HepG2 (cell line): Measurements from ENCODE around the gene WDFY1. TPM values are rescaled to one million over a fixed set of nuclear protein-coding genes. Genes with fewer than 3 reads are reported as not detected.

ENCODE experiments used
- ATAC-seq: fragments of 200-7000 bp; cut with Tn5 transposase; 3 replicates; pipeline ENCODE4 v1.9.1; 2020; ENCODE audit warnings: mild to moderate bottlenecking, moderate library complexity
- BruUV-seq: library from RNA; stranded (reverse); fragments of 400-500 nt; replicated peaks from 2 replicates; lab custom pipeline; 2021; lab: Mats Ljungman, UMichigan
- CTCF ChIA-PET: fragments of 300-600 bp; formaldehyde crosslinking; extraction: SDS; loops from one replicate; lab custom pipeline; 2021; ENCODE audit warnings: low total read pairs, inconsistent platforms, low intra/inter-chr PET ratio; lab: Yijun Ruan, JAX
- POLR2A ChIA-PET: fragments of 350-600 bp; sonication (Branson Sonifier 250); formaldehyde crosslinking; loops from one replicate; lab custom pipeline; 2020; ENCODE audit warnings: antibody characterized with exemption, inconsistent platforms; lab: Yijun Ruan, JAX
- DNase-seq: peaks from one replicate; pipeline ENCODE4 v3.0.0-alpha.2; 2015; ENCODE audit warnings: low spot score
- FAIRE-seq: peaks from 3 replicates; lab custom pipeline; 2011; peaks lifted over from hg19 to GRCh38; lab: Jason Lieb, UNC
- H2AFZ ChIP-seq: one replicate; pipeline ENCODE4 v1.6.1; 2011; ENCODE audit warnings: low read length, inconsistent platforms
- H3K27ac ChIP-seq: fragments of 300-600 bp; 3 replicates; pipeline ENCODE4 v1.8.0; 2011; ENCODE audit warnings: mixed run types, mild to moderate bottlenecking, mixed read lengths, low read length, inconsistent platforms; ENCODE audit not compliant: insufficient read depth; ENCODE audit errors: extremely low read length
- H3K27me3 ChIP-seq, 2 experiments: fragments of 200-600 bp in 1 of 2; 2 replicates in 1 of 2; 3 replicates in 1 of 2; pipeline versions ENCODE4 v1.6.0 to v1.8.0; 2011; ENCODE audit warnings: low read length in 2 of 2, mild to moderate bottlenecking in 2 of 2, moderate library complexity in 2 of 2, inconsistent platforms in 1 of 2; ENCODE audit not compliant: insufficient read depth in 2 of 2, control insufficient read depth in 1 of 2
- H3K36me3 ChIP-seq, 2 experiments: fragments of 200-600 bp in 1 of 2; replicated peaks in 1 of 2; 2 replicates in 1 of 2; 3 replicates in 1 of 2; pipeline versions ENCODE4 v1.5.1 to v1.8.0; 2011; ENCODE audit warnings: low read length in 2 of 2, inconsistent platforms in 1 of 2; ENCODE audit not compliant: insufficient read depth in 2 of 2, control insufficient read depth in 1 of 2
- H3K4me1 ChIP-seq: 2 replicates; pipeline ENCODE4 v1.5.1; 2012; ENCODE audit warnings: low read length, inconsistent platforms; ENCODE audit not compliant: insufficient read depth
- H3K4me2 ChIP-seq: 2 replicates; pipeline ENCODE4 v1.6.0; 2011; ENCODE audit warnings: low read depth, low read length, inconsistent platforms
- H3K4me3 ChIP-seq, 3 experiments: fragments of 200-600 bp in 1 of 3; sonication (generic), shearing (Covaris generic) in 1 of 3; replicated peaks in 1 of 3; 2 replicates each; pipeline ENCODE4 v1.5.1; 2011 to 2016; ENCODE audit warnings: low read length in 3 of 3, inconsistent platforms in 2 of 3, low read depth in 2 of 3, mild to moderate bottlenecking in 2 of 3, control low read depth in 1 of 3, mixed read lengths in 1 of 3; ENCODE audit not compliant: insufficient read depth in 1 of 3
- H3K79me2 ChIP-seq: one replicate; pipeline ENCODE4 v1.6.1; 2011; ENCODE audit warnings: low read length, inconsistent platforms; ENCODE audit not compliant: insufficient read depth
- H3K9ac ChIP-seq: 2 replicates; pipeline ENCODE4 v1.6.0; 2011; ENCODE audit warnings: mild to moderate bottlenecking, low read depth, low read length, inconsistent platforms; ENCODE audit not compliant: insufficient read depth
- H3K9me3 ChIP-seq: 2 replicates; pipeline ENCODE4 v1.5.1; 2012; ENCODE audit warnings: mild to moderate bottlenecking, low read length
- H4K20me1 ChIP-seq: 2 replicates; pipeline ENCODE4 v1.6.0; 2011; ENCODE audit warnings: inconsistent platforms, mild to moderate bottlenecking, low read length, moderate library complexity; ENCODE audit not compliant: insufficient read depth
- CENPT ChIP-seq: sonication (generic); formaldehyde crosslinking; IDR thresholded peaks from 2 replicates; pipeline ENCODE4 v1.8.0; 2022; ENCODE audit warnings: low read depth, mild to moderate bottlenecking, moderate library complexity, missing genetic modification reagents
- DR1 ChIP-seq: sonication (generic); formaldehyde crosslinking; IDR thresholded peaks from 2 replicates; pipeline ENCODE4 v1.8.0; 2021; ENCODE audit warnings: mild to moderate bottlenecking, missing genetic modification reagents, inconsistent platforms
- EHMT2 ChIP-seq: fragments of 200-600 bp; sonication (generic); IDR thresholded peaks from 2 replicates; pipeline ENCODE4 v1.7.0; 2017; ENCODE audit warnings: antibody characterized with exemption, low read depth, low read length, borderline replicate concordance
- GPN1 ChIP-seq: sonication (generic); formaldehyde crosslinking; IDR thresholded peaks from 2 replicates; pipeline ENCODE4 v1.5.1; 2020; ENCODE audit warnings: missing genetic modification reagents, borderline replicate concordance
- HCFC1 ChIP-seq: fragments of 150-350 bp; IDR thresholded peaks from 2 replicates; pipeline ENCODE4 v1.6.1; 2014; ENCODE audit warnings: low read depth, low read length
- KAT7 ChIP-seq: IDR thresholded peaks from 2 replicates; pipeline ENCODE4 v1.6.1; 2018; ENCODE audit warnings: borderline replicate concordance, missing compliant biosample characterization
- KIAA2018 ChIP-seq: sonication (generic); formaldehyde crosslinking; IDR thresholded peaks from 2 replicates; pipeline ENCODE4 v1.5.0; 2020; ENCODE audit warnings: mild to moderate bottlenecking, missing genetic modification reagents, borderline replicate concordance
- KLF16 ChIP-seq, 2 experiments: sonication (generic) in 1 of 2; formaldehyde crosslinking in 1 of 2; IDR thresholded peaks; 2 replicates each; pipeline versions ENCODE4 v1.6.1 to v1.8.0; 2016 to 2023; ENCODE audit warnings: missing genetic modification reagents in 2 of 2, missing compliant biosample characterization in 1 of 2
- SALL1 ChIP-seq: sonication (generic); formaldehyde crosslinking; IDR thresholded peaks from 2 replicates; pipeline ENCODE4 v1.8.0; 2022; ENCODE audit warnings: mild to moderate bottlenecking, missing genetic modification reagents
- TOE1 ChIP-seq: sonication (generic); formaldehyde crosslinking; IDR thresholded peaks from 2 replicates; pipeline ENCODE4 v1.4.0; 2020; ENCODE audit warnings: mild to moderate bottlenecking, missing genetic modification reagents
- TP53 ChIP-seq: sonication (generic); formaldehyde crosslinking; conservative IDR thresholded peaks from 2 replicates; pipeline ENCODE4 v1.4.0; 2020; ENCODE audit warnings: missing genetic modification reagents
- XRCC5 ChIP-seq: fragments of 200-400 bp; formaldehyde crosslinking; optimal IDR thresholded peaks from 2 replicates; pipeline ENCODE3; 2017; ENCODE audit warnings: mild to moderate bottlenecking, low read length
- ZNF441 ChIP-seq: sonication (generic); formaldehyde crosslinking; IDR thresholded peaks from 2 replicates; pipeline ENCODE4 v1.7.0; 2021; ENCODE audit warnings: missing genetic modification reagents, borderline replicate concordance
- ZNF572 ChIP-seq: sonication (generic); formaldehyde crosslinking; IDR thresholded peaks from 2 replicates; pipeline ENCODE4 v1.5.1; 2020; ENCODE audit warnings: mild to moderate bottlenecking, missing genetic modification reagents
- ZNF674 ChIP-seq: sonication (generic); formaldehyde crosslinking; IDR thresholded peaks from 2 replicates; pipeline ENCODE4 v1.5.0; 2020; ENCODE audit warnings: low read depth, mild to moderate bottlenecking, missing genetic modification reagents
- ZNF747 ChIP-seq: sonication (generic); formaldehyde crosslinking; IDR thresholded peaks from 2 replicates; pipeline ENCODE4 v1.8.1; 2023; ENCODE audit warnings: missing genetic modification reagents, mild to moderate bottlenecking, borderline replicate concordance
- ZNF768 ChIP-seq: sonication (generic); formaldehyde crosslinking; IDR thresholded peaks from 2 replicates; pipeline ENCODE4 v1.4.0; 2020; ENCODE audit warnings: missing genetic modification reagents
- WGBS: methylation state at CpG from one replicate; pipeline ENCODE4 v1.1.6; 2017; ENCODE audit warnings: low lambda C conversion rate; 5-methylcytosine and 5-hydroxymethylcytosine counted together
- in situ Hi-C: cut with HindIII; loops from 2 replicates; pipeline ENCODE4 v1.10.0; 2017; ENCODE audit warnings: low pct_unique_long_range_greater_than_20kb; ENCODE audit not compliant: extremely low pct_ligation_motif_present
- intact Hi-C: fragments of 100-400 bp; cut with micrococcal nuclease; formaldehyde crosslinking; loops from one replicate; pipeline ENCODE4 v1.10.0; 2022; ENCODE audit not compliant: unreplicated experiment
- polyA plus RNA-seq, 8 experiments: library from polyadenylated mRNA; depleted of rRNA in 3 of 8; stranded (reverse) in 7 of 8; unstranded in 1 of 8; fragments of >200 nt; fragmentation: Illumina TruSeq in 4 of 8; extraction: Trizol in 4 of 8; gene quantifications; 2 replicates each; pipeline versions ENCODE4 v1.2.1 to v1.2.3, GENCODE V29; 2011 to 2016; ENCODE audit warnings: low read depth in 4 of 8, missing spikeins in 1 of 8, mixed read lengths in 1 of 8; ENCODE audit not compliant: insufficient read depth in 1 of 8
- total RNA-seq, 5 experiments: library from RNA; depleted of rRNA; stranded (reverse); fragments of >200 nt; fragmentation: Illumina TruSeq; extraction: Trizol; gene quantifications; 2 replicates each; pipeline ENCODE4 v1.2.3, GENCODE V29; 2016; ENCODE audit warnings: low read depth in 1 of 5

Gene WDFY1
- total and polyA plus RNA-seq, 2 of the 13 experiments (the other 11 are each of a cell fraction or from before 2014, with no cell fraction given): 77.0 to 78.4 TPM

- no peak for TF ChIP-seq KIAA2018 (CRISPR knock-in tag)
Measured at GRCh38 chr2:223900066-223900465, 45.1 kb downstream of the WDFY1 start (continued).

GRCh38 chr2:223897669-223898330 lies 47.3 kb downstream of the WDFY1 start:
- intact Hi-C loops (loop anchor here (5.0 kb wide), 1 partner anchor 60 kb away; the partner anchor contains the start of gene AP1S3), in situ Hi-C loops (no loop called here)
- WGBS: 98% methylated on average over 4 of the region's 5 CpGs
- Histone ChIP-seq H3K27ac (no peak overlapping the region), H3K36me3 (peaks cover 19 to 60% of the 10 kb centered on the region in 2 experiments), H4K20me1 (no peaks in the 10 kb centered on the region; the same call in 1 of the 2 replicates), H3K4me2 (no peak overlapping the region), H3K9ac (no peak overlapping the region), H3K4me1 (peaks cover 15% of the 10 kb centered on the region), H3K79me2 (no peaks in the 10 kb centered on the region), H3K4me3 (no peak overlapping the region), H3K27me3 (no peaks in the 10 kb centered on the region), H2AFZ (no peak overlapping the region), H3K9me3 (no peaks in the 10 kb centered on the region)
- ChIA-PET CTCF (no interaction called here), POLR2A (no interaction called here)
- no TSS peak for BruUV-seq
- DNase-seq (no peak), FAIRE-seq (no peak), ATAC-seq (no peak)
- TF ChIP-seq SALL1 (CRISPR knock-in tag) (no peak), DR1 (CRISPR knock-in tag) (no peak), KAT7 (no peak), EHMT2 (no peak), KLF16 (CRISPR knock-in tag; IDR thresholded peaks at IDR 0.05) (no peak), GPN1 (CRISPR knock-in tag) (no peak), TP53 (CRISPR knock-in tag) (no peak), ZNF747 (CRISPR knock-in tag) (no peak), CENPT (CRISPR knock-in tag) (no peak), ZNF441 (no peak), ZNF572 (CRISPR knock-in tag) (no peak), TOE1 (CRISPR knock-in tag) (no peak), XRCC5 (no peak), ZNF674 (no peak), HCFC1 (no peak), ZNF768 (CRISPR knock-in tag) (no peak)
